Hepatocyte (in vitro differentiated cells): ENCODE measurements around the gene CD300E. TPM values are rescaled to one million over a fixed set of nuclear protein-coding genes. Genes with fewer than 3 reads are reported as not detected.

Source experiments
- DNase-seq: peaks from one replicate; pipeline ENCODE4 v3.0.0-alpha.2; 2016; ENCODE audit warnings: low spot score
- H2AFZ ChIP-seq: fragments of 200-600 bp; sonication (generic); 2 replicates; pipeline ENCODE4 v1.6.0; 2016; ENCODE audit warnings: antibody characterized with exemption, mild to moderate bottlenecking
- H3K27ac ChIP-seq: fragments of 200-600 bp; sonication (generic); 2 replicates; pipeline ENCODE4 v1.5.1; 2016; ENCODE audit warnings: mild to moderate bottlenecking
- H3K27me3 ChIP-seq: fragments of 200-600 bp; sonication (generic); 2 replicates; pipeline ENCODE4 v1.6.1; 2016
- H3K36me3 ChIP-seq: fragments of 200-600 bp; sonication (generic); replicated peaks from 2 replicates; pipeline ENCODE4 v1.5.1; 2016; ENCODE audit warnings: low read depth; ENCODE audit not compliant: insufficient read depth
- H3K4me1 ChIP-seq: fragments of 200-600 bp; sonication (generic); 2 replicates; pipeline ENCODE4 v1.5.1; 2016; ENCODE audit warnings: mild to moderate bottlenecking, moderate library complexity; ENCODE audit not compliant: insufficient read depth
- H3K4me2 ChIP-seq: fragments of 200-600 bp; sonication (generic); 2 replicates; pipeline ENCODE4 v1.6.0; 2016
- H3K4me3 ChIP-seq: fragments of 200-600 bp; sonication (generic); 2 replicates; pipeline ENCODE4 v1.5.1; 2016; ENCODE audit warnings: mild to moderate bottlenecking
- H3K79me2 ChIP-seq: fragments of 200-600 bp; sonication (generic); 2 replicates; pipeline ENCODE4 v1.6.0; 2017; ENCODE audit warnings: mild to moderate bottlenecking
- H3K9me2 ChIP-seq: fragments of 200-600 bp; sonication (generic); replicated peaks from 2 replicates; pipeline ENCODE4 v1.6.0; 2017; ENCODE audit warnings: mild to moderate bottlenecking; ENCODE audit not compliant: insufficient read depth
- H3K9me3 ChIP-seq: fragments of 200-600 bp; sonication (generic); 2 replicates; pipeline ENCODE4 v1.5.1; 2016; ENCODE audit warnings: low read depth, mild to moderate bottlenecking
- H4K20me1 ChIP-seq: fragments of 200-600 bp; sonication (generic); 2 replicates; pipeline ENCODE4 v1.6.0; 2016; ENCODE audit warnings: mild to moderate bottlenecking; ENCODE audit not compliant: insufficient read depth, poor library complexity, severe bottlenecking
- EZH2 ChIP-seq: fragments of 200-600 bp; sonication (generic); IDR thresholded peaks from 2 replicates; pipeline ENCODE4 v1.6.1; 2016; ENCODE audit warnings: antibody characterized with exemption, mild to moderate bottlenecking, borderline replicate concordance
- EZH2phosphoT487 ChIP-seq: fragments of 200-600 bp; sonication (generic); IDR thresholded peaks from one replicate; pipeline ENCODE4 v1.6.1; 2018; ENCODE audit warnings: antibody characterized with exemption, mild to moderate bottlenecking, low read depth, moderate library complexity; ENCODE audit not compliant: unreplicated experiment, severe bottlenecking
- WGBS: methylation state at CpG from one replicate; pipeline ENCODE4 v1.1.6; 2016; ENCODE audit warnings: low lambda C conversion rate; ENCODE audit errors: missing lambda C conversion rate; 5-methylcytosine and 5-hydroxymethylcytosine counted together
- polyA plus RNA-seq: library from polyadenylated mRNA; unstranded; fragments of >200 nt; fragmentation: Nextera tagmentation; extraction: Ambion mirVana; gene quantifications from 2 replicates; pipeline ENCODE4 v1.2.1, GENCODE V29; 2016
- total RNA-seq: library from RNA; depleted of rRNA; stranded (reverse); fragments of >200 nt; gene quantifications from 2 replicates; pipeline ENCODE4 v1.2.3, GENCODE V29; 2014
- TF ChIP-seq, protein P1 (sequence below): fragments of 200-600 bp; sonication (generic); IDR thresholded peaks from 2 replicates; pipeline ENCODE4 v1.5.1; 2016; ENCODE audit warnings: antibody characterized with exemption, mild to moderate bottlenecking; ENCODE audit not compliant: poor library complexity

Gene CD300E
- total and polyA plus RNA-seq, 2 experiments from 2014 or later = 0.03 to 0.37 TPM

DNA sequence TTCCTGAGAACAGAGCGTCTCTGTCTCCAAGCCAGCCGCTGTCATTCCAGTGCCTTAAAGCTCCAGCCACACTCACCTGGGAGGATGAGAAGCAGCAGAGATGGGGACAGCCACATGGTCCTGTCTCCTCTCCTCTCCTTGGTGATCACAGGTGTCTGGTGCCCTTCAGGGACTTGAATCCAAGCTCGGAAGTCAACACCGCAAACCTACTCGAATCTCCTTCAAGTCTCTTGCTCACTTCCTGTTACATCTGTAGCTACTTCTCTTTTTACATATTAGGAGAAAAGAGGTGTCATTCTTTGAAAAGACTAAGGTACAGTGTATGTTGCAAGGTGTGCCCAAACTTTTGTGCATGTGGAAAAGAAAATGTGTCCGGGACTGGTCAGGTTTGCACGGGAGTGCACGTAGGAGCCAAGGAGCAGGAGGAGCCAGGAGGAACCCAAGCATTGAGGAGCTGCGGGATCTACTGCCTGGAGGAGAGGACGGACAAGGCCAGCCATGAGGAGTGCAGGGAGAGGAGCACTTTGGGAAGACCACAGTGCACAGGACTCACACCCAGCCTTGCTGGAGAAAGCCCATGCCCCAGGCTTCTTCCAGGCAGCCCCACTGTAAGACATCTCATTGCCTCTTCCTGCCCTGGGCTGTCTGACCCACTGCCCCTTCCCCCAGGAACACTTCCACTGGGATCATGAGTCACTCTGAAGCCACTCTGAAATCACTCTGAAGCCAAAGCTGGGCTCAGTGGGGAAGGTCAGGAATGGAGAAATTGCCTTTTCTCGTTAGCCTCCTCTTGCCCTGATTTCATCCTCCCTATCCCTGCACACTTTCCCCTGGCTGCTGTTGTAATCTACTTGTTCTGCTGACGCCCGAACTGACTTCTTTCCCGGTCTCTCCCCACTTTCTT is 31.2 kb downstream of the CD300E start, which contains the start of gene CD300LD:
Gene CD300LD, minus strand, starts transcription at position 197 of the 904 bp plus-strand sequence. Its CDS starts 81 bp downstream, at position 116.
- no peak for TF ChIP-seq EZH2phosphoT487
- TF ChIP-seq, protein P1, sequence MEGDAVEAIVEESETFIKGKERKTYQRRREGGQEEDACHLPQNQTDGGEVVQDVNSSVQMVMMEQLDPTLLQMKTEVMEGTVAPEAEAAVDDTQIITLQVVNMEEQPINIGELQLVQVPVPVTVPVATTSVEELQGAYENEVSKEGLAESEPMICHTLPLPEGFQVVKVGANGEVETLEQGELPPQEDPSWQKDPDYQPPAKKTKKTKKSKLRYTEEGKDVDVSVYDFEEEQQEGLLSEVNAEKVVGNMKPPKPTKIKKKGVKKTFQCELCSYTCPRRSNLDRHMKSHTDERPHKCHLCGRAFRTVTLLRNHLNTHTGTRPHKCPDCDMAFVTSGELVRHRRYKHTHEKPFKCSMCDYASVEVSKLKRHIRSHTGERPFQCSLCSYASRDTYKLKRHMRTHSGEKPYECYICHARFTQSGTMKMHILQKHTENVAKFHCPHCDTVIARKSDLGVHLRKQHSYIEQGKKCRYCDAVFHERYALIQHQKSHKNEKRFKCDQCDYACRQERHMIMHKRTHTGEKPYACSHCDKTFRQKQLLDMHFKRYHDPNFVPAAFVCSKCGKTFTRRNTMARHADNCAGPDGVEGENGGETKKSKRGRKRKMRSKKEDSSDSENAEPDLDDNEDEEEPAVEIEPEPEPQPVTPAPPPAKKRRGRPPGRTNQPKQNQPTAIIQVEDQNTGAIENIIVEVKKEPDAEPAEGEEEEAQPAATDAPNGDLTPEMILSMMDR = no peak
- no peak for TF ChIP-seq EZH2
- Histone ChIP-seq H3K9me3 (no peaks in the 10 kb centered on the region), H3K36me3 (no peaks in the 10 kb centered on the region), H4K20me1 (no peaks in the 10 kb centered on the region), H3K4me2 (no peak within 1 kb of the TSS), H3K27ac (no peak within 1 kb of the TSS), H3K4me3 (no peak within 1 kb of the TSS), H3K27me3 (no peaks in the 10 kb centered on the region), H3K9me2 (no peaks in the 10 kb centered on the region), H3K79me2 (no peaks in the 10 kb centered on the region), H3K4me1 (no peaks in the 10 kb centered on the region), H2AFZ (no peak within 1 kb of the TSS)
- DNase-seq = no peak
- 82% methylated on average over 14 of the region's 14 CpGs for WGBS

DNA sequence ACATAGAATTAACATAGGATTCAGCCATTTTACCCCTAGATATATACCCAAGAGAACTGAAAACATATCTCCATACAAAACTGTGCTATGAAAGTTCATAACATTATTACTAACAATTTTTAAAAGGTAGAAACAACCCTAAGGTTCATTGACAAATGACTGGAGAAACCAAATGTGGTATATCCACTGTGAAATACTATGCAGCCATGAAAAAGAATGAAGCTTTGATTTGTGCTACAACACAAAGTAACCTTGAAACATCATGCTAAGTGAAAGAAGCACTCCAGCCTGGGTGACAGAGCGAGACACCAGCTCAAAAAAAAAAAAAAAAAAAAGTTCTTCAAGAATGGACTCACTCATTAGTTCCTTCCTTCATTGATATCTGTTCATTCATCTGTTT is 32.0 kb downstream of the CD300E start:
- Histone ChIP-seq H3K4me3 (no peak overlapping the region), H3K9me2 (no peaks in the 10 kb centered on the region), H3K4me2 (no peak overlapping the region), H3K27ac (no peak overlapping the region), H4K20me1 (no peaks in the 10 kb centered on the region), H2AFZ (no peak overlapping the region), H3K27me3 (no peaks in the 10 kb centered on the region), H3K9me3 (no peaks in the 10 kb centered on the region), H3K36me3 (no peaks in the 10 kb centered on the region), H3K79me2 (no peaks in the 10 kb centered on the region), H3K4me1 (no peaks in the 10 kb centered on the region)
- DNase-seq = no peak
- WGBS = 88% methylated on average over 1 of the region's 1 CpG
- no peak for TF ChIP-seq EZH2
- TF ChIP-seq, protein P1 = no peak
- TF ChIP-seq EZH2phosphoT487 = no peak

DNA sequence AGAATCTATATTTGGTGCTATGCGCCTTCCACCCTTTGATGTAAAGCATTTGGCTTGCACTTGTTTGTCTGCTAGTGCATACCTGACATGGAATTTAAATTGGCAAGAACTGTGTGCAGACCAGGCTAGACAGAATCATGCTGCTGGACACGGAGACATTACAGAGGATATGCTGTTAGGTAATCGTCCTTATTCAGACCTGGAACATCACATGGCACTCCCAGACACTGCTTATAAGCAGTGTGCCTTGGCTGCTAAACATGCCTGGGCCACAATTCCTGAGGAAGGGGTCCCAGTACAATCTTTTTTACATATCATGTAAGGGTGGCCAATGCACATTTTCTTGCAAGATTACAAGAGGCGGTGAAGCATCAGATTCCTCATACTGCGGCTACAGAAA is 37.8 kb downstream of the CD300E start:
- H3K9me3 ChIP-seq = no peaks in the 10 kb centered on the region
- TF ChIP-seq EZH2 = no peak
- TF ChIP-seq, protein P1 = no peak
- no peak for TF ChIP-seq EZH2phosphoT487
- no peak overlapping the region for H3K27ac ChIP-seq
- no peaks in the 10 kb centered on the region for H3K36me3 ChIP-seq
- no peak overlapping the region for H3K4me2 ChIP-seq
- DNase-seq = no peak
- no peaks in the 10 kb centered on the region for H3K79me2 ChIP-seq
- no peaks in the 10 kb centered on the region for H3K4me1 ChIP-seq
- no peak overlapping the region for H2AFZ ChIP-seq
- WGBS = 75% methylated on average over 5 of the region's 5 CpGs
- no peaks in the 10 kb centered on the region for H3K9me2 ChIP-seq
- H4K20me1 ChIP-seq = no peaks in the 10 kb centered on the region
- H3K4me3 ChIP-seq = no peak overlapping the region
- H3K27me3 ChIP-seq = no peaks in the 10 kb centered on the region
